GM23248 (cell line): ENCODE results near the gene TMEM95.

ENCODE experiments used
- EZH2 ChIP-seq: fragments of 200-600 bp; sonication (generic); IDR thresholded peaks from 2 replicates; pipeline ENCODE4 v1.6.1; 2018; ENCODE audit warnings: antibody characterized with exemption, mild to moderate bottlenecking; ENCODE audit not compliant: insufficient read depth, poor library complexity, severe bottlenecking
- EZH2phosphoT487 ChIP-seq: fragments of 200-600 bp; sonication (generic); IDR thresholded peaks from 2 replicates; pipeline ENCODE4 v1.6.1; 2018; ENCODE audit warnings: antibody characterized with exemption, moderate library complexity, mild to moderate bottlenecking, low read depth; ENCODE audit not compliant: insufficient read depth

DNA sequence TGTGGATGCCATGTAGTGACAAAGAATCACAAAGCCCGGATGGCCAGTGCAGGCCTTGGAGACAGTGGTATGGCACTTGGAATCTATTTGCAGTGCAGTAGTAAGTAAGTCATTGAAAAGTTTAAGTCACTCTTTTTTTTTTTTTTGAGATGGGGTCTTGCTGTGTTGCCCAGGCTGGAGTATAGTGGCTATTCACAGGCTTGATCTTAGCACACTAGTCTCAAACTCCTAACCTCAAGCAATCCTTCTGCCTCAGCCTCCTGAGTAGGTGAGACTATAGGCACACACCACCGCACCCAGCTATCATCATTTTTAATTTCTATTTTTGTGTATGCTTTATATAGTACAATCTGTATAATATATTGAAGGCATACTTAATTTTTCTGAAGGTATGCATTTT lies 43.7 kb downstream of the TMEM95 start:
- TF ChIP-seq EZH2 = no peak
- no peak for TF ChIP-seq EZH2phosphoT487
